Hepatocyte (in vitro differentiated cells): ENCODE data around the gene LY6G5B.

Experiments used
- EZH2 ChIP-seq: fragments of 200-600 bp; sonication (generic); IDR thresholded peaks from 2 replicates; pipeline ENCODE4 v1.6.1; 2016; ENCODE audit warnings: antibody characterized with exemption, mild to moderate bottlenecking, borderline replicate concordance
- EZH2phosphoT487 ChIP-seq: fragments of 200-600 bp; sonication (generic); IDR thresholded peaks from one replicate; pipeline ENCODE4 v1.6.1; 2018; ENCODE audit warnings: antibody characterized with exemption, mild to moderate bottlenecking, low read depth, moderate library complexity; ENCODE audit not compliant: unreplicated experiment, severe bottlenecking
- TF ChIP-seq, protein P1 (sequence below): fragments of 200-600 bp; sonication (generic); IDR thresholded peaks from 2 replicates; pipeline ENCODE4 v1.5.1; 2016; ENCODE audit warnings: antibody characterized with exemption, mild to moderate bottlenecking; ENCODE audit not compliant: poor library complexity

GRCh38 chr6:31663961-31664789 lies 5.6 kb upstream of the LY6G5B start:
- TF ChIP-seq, protein P1, sequence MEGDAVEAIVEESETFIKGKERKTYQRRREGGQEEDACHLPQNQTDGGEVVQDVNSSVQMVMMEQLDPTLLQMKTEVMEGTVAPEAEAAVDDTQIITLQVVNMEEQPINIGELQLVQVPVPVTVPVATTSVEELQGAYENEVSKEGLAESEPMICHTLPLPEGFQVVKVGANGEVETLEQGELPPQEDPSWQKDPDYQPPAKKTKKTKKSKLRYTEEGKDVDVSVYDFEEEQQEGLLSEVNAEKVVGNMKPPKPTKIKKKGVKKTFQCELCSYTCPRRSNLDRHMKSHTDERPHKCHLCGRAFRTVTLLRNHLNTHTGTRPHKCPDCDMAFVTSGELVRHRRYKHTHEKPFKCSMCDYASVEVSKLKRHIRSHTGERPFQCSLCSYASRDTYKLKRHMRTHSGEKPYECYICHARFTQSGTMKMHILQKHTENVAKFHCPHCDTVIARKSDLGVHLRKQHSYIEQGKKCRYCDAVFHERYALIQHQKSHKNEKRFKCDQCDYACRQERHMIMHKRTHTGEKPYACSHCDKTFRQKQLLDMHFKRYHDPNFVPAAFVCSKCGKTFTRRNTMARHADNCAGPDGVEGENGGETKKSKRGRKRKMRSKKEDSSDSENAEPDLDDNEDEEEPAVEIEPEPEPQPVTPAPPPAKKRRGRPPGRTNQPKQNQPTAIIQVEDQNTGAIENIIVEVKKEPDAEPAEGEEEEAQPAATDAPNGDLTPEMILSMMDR = no peak
- TF ChIP-seq EZH2 (no peak), EZH2phosphoT487 (no peak)
